Measurements from ENCODE around the gene PCDHB8. TPM values are rescaled to one million over a fixed set of nuclear protein-coding genes. Genes with fewer than 3 reads are reported as not detected.

PCDHB8 gene
- polyA plus RNA-seq, 3 donors = not detected

- TF ChIP-seq, protein P1, sequence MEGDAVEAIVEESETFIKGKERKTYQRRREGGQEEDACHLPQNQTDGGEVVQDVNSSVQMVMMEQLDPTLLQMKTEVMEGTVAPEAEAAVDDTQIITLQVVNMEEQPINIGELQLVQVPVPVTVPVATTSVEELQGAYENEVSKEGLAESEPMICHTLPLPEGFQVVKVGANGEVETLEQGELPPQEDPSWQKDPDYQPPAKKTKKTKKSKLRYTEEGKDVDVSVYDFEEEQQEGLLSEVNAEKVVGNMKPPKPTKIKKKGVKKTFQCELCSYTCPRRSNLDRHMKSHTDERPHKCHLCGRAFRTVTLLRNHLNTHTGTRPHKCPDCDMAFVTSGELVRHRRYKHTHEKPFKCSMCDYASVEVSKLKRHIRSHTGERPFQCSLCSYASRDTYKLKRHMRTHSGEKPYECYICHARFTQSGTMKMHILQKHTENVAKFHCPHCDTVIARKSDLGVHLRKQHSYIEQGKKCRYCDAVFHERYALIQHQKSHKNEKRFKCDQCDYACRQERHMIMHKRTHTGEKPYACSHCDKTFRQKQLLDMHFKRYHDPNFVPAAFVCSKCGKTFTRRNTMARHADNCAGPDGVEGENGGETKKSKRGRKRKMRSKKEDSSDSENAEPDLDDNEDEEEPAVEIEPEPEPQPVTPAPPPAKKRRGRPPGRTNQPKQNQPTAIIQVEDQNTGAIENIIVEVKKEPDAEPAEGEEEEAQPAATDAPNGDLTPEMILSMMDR (IDR thresholded peaks at IDR 0.05) = no peak
- Histone ChIP-seq H3K4me3 (replicated peaks in 1 of 3; ENCODE audit: low read depth in 2 of 3, low read length in 3 of 3) (no peak within 1 kb of the TSS), H3K79me2 (ENCODE audit: insufficient read depth, low read length) (no peaks in the 10 kb centered on the region), H3K9ac (ENCODE audit: insufficient read depth, low read length, poor library complexity, severe bottlenecking) (no peak within 1 kb of the TSS), H3K4me2 (replicated peaks; ENCODE audit: extremely low read depth, low read length, poor library complexity, severe bottlenecking) (no peak within 1 kb of the TSS), H3K36me3 (replicated peaks in 1 of 2; ENCODE audit: control insufficient read depth in 1 of 2, insufficient read depth in 2 of 2, low read length in 2 of 2) (no peaks in the 10 kb centered on the region), H2AFZ (ENCODE audit: insufficient read depth, low read depth, low read length, poor library complexity, severe bottlenecking) (no peak within 1 kb of the TSS), H4K20me1 (ENCODE audit: insufficient read depth, low read length) (no peaks in the 10 kb centered on the region), H3K27ac (ENCODE audit: low read depth in 1 of 2, low read length in 2 of 2) (no peak within 1 kb of the TSS), H3K9me3 (replicated peaks in 1 of 2; ENCODE audit: control insufficient read depth in 1 of 2, insufficient read depth in 1 of 2, low read length in 2 of 2) (peaks cover 28 to 35% of the 10 kb centered on the region in 2 donors), H3K27me3 (ENCODE audit: control insufficient read depth in 2 of 2, insufficient read depth in 2 of 2, low read length in 2 of 2) (no peaks in the 10 kb centered on the region), H3K4me1 (ENCODE audit: control insufficient read depth in 1 of 2, insufficient read depth in 2 of 2, low read length in 2 of 2) (no peaks in the 10 kb centered on the region)
- Mint-ChIP-seq H3K27me3 (ENCODE audit: low read depth in 3 of 3) (peaks cover 2 to 21% (median 12%) of the 10 kb centered on the region in 3 donors), H3K36me3 (no peaks in the 10 kb centered on the region), H3K4me3 (no peak within 1 kb of the TSS), H3K27ac (peak within 1 kb of the TSS in 1 of 7 donors; percentile 9), H3K4me1 (no peaks in the 10 kb centered on the region), H3K9me3 (peaks cover 26 to 41% (median 36%) of the 10 kb centered on the region in 7 donors)
- 14% methylated on average over 13 of the region's 18 CpGs for WGBS (ENCODE audit: insufficient coverage)
- DNase-seq = no peak
- intact Hi-C loops (cut with micrococcal nuclease) = no loop called here
Measured at GRCh38 chr5:141149812-141150211, 27.8 kb upstream of the PCDHB8 start, which contains the start of gene PCDHB6. Gene PCDHB6, plus strand, starts transcription at chr5:141150057. Its CDS starts 201 bp downstream, at chr5:141150258.

GRCh38 chr5:141150224-141150992 lies 27.2 kb upstream of the PCDHB8 start:
- peaks cover 2 to 19% (median 12%) of the 10 kb centered on the region in 3 donors for H3K27me3 Mint-ChIP-seq (ENCODE audit: low read depth in 3 of 3)
- Histone ChIP-seq H3K4me3 (replicated peaks in 1 of 3; ENCODE audit: low read depth in 2 of 3, low read length in 3 of 3) (no peak overlapping the region), H4K20me1 (ENCODE audit: insufficient read depth, low read length) (no peaks in the 10 kb centered on the region), H3K9me3 (replicated peaks in 1 of 2; ENCODE audit: control insufficient read depth in 1 of 2, insufficient read depth in 1 of 2, low read length in 2 of 2) (peaks cover 31 to 41% of the 10 kb centered on the region in 2 donors), H2AFZ (ENCODE audit: insufficient read depth, low read depth, low read length, poor library complexity, severe bottlenecking) (no peak overlapping the region), H3K9ac (ENCODE audit: insufficient read depth, low read length, poor library complexity, severe bottlenecking) (no peak overlapping the region), H3K36me3 (replicated peaks in 1 of 2; ENCODE audit: control insufficient read depth in 1 of 2, insufficient read depth in 2 of 2, low read length in 2 of 2) (no peaks in the 10 kb centered on the region), H3K27me3 (ENCODE audit: control insufficient read depth in 2 of 2, insufficient read depth in 2 of 2, low read length in 2 of 2) (no peaks in the 10 kb centered on the region), H3K4me1 (ENCODE audit: control insufficient read depth in 1 of 2, insufficient read depth in 2 of 2, low read length in 2 of 2) (no peaks in the 10 kb centered on the region), H3K27ac (ENCODE audit: low read depth in 1 of 2, low read length in 2 of 2) (no peak overlapping the region), H3K79me2 (ENCODE audit: insufficient read depth, low read length) (no peaks in the 10 kb centered on the region), H3K4me2 (replicated peaks; ENCODE audit: extremely low read depth, low read length, poor library complexity, severe bottlenecking) (no peak overlapping the region)
- 41% methylated on average over 32 of the region's 33 CpGs for WGBS (ENCODE audit: insufficient coverage)
- no peak overlapping the region for H3K4me3 Mint-ChIP-seq
- no peak for DNase-seq
- TF ChIP-seq, protein P1 (IDR thresholded peaks at IDR 0.05) = no peak
- H3K9me3 Mint-ChIP-seq = peaks cover 26 to 45% (median 39%) of the 10 kb centered on the region in 7 donors
- H3K4me1 Mint-ChIP-seq = no peaks in the 10 kb centered on the region
- H3K36me3 Mint-ChIP-seq = no peaks in the 10 kb centered on the region
- H3K27ac Mint-ChIP-seq = peak overlapping the region in 1 of 7 donors; percentile 9
- intact Hi-C loops (cut with micrococcal nuclease) = no loop called here
